HG03432 (cell line): Measurements from ENCODE around the gene UTP18.
A peak's percentile ranks its signal among the peaks of the same experiment; 100 is the strongest.
"Not testable (repeated sequence)": the region's sequence is repeated elsewhere in the genome, so short reads cannot be mapped to it uniquely, and the experiment has no call there.

Experiments
- ATAC-seq: cut with Tn5 transposase; IDR thresholded peaks from one replicate; pipeline ENCODE4 v1.9.1; 2021; ENCODE audit warnings: mild to moderate bottlenecking, moderate library complexity; ENCODE audit not compliant: unreplicated experiment

UTP18 gene

GRCh38 chr17:51258756-51259563 lies 1.4 kb upstream of the UTP18 start:
- ATAC-seq = no peak

GRCh38 chr17:51259564-51260236 lies 646 bp upstream of the UTP18 start, which contains the start of gene MBTD1:
MBTD1 (minus strand) TSS chr17:51260049; CDS start chr17:51225161, 34,888 bp downstream.
- peak; percentile 85 for ATAC-seq

- ATAC-seq = no peak
These were observed 948 bp downstream of the UTP18 start for GRCh38 chr17:51261024-51261963.

GRCh38 chr17:51263006-51263405 lies 2.7 kb downstream of the UTP18 start:
- ATAC-seq = no peak

GRCh38 chr17:51264466-51264865 lies 4.1 kb downstream of the UTP18 start:
- ATAC-seq = not testable (repeated sequence)

GRCh38 chr17:51269991-51270390 lies 9.6 kb downstream of the UTP18 start:
- ATAC-seq = no peak

GRCh38 chr17:51270636-51271035 lies 10.3 kb downstream of the UTP18 start:
- no peak for ATAC-seq

GRCh38 chr17:51272812-51273211 lies 12.5 kb downstream of the UTP18 start:
- ATAC-seq = no peak

- no peak for ATAC-seq
These were observed 15.0 kb downstream of the UTP18 start for GRCh38 chr17:51275381-51275780.

- no peak for ATAC-seq
These were observed 18.8 kb downstream of the UTP18 start for GRCh38 chr17:51279183-51279582.

GRCh38 chr17:51287412-51287811 lies 27.1 kb downstream of the UTP18 start:
- no peak for ATAC-seq

- ATAC-seq = no peak
These were observed 29.4 kb downstream of the UTP18 start for GRCh38 chr17:51289696-51290111.

GRCh38 chr17:51294338-51294737 lies 34.0 kb downstream of the UTP18 start:
- ATAC-seq = not testable (repeated sequence)

GRCh38 chr17:51298508-51299371 lies 38.4 kb downstream of the UTP18 start:
- no peak for ATAC-seq

GRCh38 chr17:51299859-51300258 lies 39.5 kb downstream of the UTP18 start:
- no peak for ATAC-seq

GRCh38 chr17:51305182-51305581 lies 44.8 kb downstream of the UTP18 start:
- ATAC-seq = no peak

GRCh38 chr17:51312003-51312402 lies 51.7 kb downstream of the UTP18 start:
- ATAC-seq = not testable (repeated sequence)

GRCh38 chr17:51319186-51319585 lies 58.8 kb downstream of the UTP18 start:
- no peak for ATAC-seq

GRCh38 chr17:51322390-51323029 lies 62.2 kb downstream of the UTP18 start:
- ATAC-seq = peak; percentile 65

GRCh38 chr17:51325471-51325870 lies 65.1 kb downstream of the UTP18 start:
- no peak for ATAC-seq
